Endometrial microvascular endothelial cells (primary cell): ENCODE data around the gene PMPCA. TPM values are rescaled to one million over a fixed set of nuclear protein-coding genes. Genes with fewer than 3 reads are reported as not detected.

Experiments
- in situ Hi-C: cut with HindIII; loops from 2 replicates; pipeline ENCODE4 v1.10.0; 2017; ENCODE audit warnings: low sequenced_read_pairs, low pct_unique_long_range_greater_than_20kb; ENCODE audit errors: inconsistent ontology term
- total RNA-seq: library from RNA; depleted of rRNA; stranded (reverse); fragments of >200 nt; gene quantifications from one replicate; pipeline ENCODE4 v1.2.3, GENCODE V29; 2015; ENCODE audit errors: inconsistent ontology term

The PMPCA gene, protein sequence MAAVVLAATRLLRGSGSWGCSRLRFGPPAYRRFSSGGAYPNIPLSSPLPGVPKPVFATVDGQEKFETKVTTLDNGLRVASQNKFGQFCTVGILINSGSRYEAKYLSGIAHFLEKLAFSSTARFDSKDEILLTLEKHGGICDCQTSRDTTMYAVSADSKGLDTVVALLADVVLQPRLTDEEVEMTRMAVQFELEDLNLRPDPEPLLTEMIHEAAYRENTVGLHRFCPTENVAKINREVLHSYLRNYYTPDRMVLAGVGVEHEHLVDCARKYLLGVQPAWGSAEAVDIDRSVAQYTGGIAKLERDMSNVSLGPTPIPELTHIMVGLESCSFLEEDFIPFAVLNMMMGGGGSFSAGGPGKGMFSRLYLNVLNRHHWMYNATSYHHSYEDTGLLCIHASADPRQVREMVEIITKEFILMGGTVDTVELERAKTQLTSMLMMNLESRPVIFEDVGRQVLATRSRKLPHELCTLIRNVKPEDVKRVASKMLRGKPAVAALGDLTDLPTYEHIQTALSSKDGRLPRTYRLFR
- 57.7 TPM for total RNA-seq

DNA sequence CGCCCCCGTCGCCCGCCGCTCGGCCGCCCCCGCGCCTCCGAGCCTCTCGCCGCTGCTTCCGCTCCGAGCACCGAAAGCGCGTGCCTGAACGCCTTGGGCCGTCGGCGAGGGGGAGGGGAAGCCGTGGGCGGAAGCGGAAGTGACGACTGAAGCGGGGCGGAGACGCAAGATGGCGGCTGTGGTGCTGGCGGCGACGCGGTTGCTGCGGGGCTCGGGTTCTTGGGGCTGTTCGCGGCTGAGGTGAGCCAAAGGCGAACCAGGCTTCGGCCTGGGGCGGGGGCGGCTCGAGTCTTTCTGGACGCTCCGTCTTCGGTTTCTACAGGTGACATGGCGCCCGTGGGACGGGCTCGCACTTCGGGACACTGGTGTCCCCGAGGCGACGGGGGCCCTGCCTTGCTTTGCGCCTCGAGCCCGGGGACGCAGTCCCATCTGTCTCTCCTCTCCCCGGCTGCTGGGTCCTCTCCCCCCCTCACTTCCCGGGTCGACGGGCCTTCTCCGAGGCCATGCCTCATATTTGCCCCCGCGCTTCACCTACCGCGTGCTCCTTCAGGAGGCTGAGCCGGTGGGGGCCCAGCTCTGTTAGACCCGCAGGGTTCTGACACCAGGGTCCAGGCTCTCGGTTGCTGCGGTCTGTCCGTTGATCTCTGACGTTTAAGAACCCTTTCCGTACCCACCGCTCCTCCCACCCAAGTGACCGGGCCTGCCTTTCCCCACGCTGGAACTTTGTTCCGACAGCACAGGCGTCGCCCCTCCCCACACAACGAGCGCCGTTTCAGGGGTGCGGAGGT, at the start of gene PMPCA, which contains the start of gene ENTR1:
TSS of gene PMPCA (plus strand) at position 159 of the 788 bp plus-strand sequence. CDS start at position 170, 11 bp downstream.
TSS of gene ENTR1 (minus strand) at position 115 of the 788 bp plus-strand sequence. CDS start 217 bp downstream, outside the sequence.
- in situ Hi-C loops: no loop called here

DNA sequence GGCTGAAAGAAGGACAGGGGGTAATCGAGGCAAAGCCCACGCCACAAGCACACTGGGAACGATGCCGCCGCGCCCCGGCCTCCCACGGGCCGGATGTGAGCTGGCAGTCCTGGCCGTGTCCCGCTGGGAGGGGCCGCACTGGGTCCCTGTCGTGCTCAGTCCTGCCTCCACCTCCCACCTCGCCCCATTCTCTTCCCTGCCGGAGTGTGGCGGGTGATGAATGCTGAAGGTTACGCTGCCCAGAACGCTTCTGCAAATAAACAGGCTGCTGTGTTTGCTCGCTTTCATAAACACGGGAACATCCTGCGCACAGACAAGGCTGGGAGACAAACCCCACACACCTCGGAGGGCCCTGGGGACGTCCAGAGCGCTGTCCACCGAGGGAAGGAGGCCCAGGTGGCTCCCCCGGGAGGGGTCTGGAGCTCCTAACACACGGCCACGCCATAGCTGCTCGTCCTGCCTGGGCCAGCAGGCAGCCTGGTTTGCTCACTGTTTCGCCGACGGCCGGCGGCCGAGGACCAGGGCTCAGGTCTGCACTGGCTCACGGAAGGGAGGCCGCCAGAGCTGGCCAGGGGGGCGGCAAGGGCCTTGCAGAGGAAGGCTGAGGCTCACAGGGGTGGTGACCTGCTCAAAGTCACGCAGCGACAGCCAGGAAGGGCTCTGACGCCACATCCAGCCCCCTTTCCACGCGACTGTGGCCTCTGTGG, 49.3 kb upstream of the PMPCA start:
- in situ Hi-C loops: no loop called here

DNA sequence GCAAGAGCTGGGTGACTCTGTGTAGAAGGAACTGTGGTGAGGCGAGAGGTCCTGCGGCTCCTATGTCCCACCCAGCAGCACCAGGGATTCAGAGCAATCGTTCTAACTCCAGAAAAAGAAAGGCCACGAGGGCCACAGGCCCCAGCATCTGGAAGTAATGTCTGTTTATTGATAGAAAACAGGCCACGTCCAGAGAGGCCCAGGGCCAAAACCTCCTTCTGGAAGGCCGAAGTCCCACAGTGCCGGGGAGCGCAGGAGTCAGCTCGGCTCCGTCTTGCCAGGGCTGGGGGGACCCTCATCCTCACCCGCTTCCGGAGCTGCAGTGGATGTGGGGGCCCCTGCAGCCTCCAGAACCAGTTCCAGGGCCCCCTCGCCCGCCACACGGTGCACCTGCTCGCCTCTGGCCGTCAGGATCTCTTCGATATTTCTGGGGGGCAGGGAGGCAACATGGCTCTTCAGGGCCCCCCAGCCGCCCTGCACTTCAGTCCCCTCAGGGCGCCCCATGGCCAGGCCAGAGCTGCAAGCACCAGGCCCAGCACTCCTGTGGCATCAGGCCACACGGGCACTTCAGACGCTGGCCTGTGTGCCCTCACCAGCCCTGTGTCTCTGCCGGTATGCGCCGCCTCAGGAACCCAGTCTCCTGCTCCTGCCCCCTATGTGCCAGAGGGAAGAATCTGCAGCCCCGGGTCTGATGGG, 48.6 kb upstream of the PMPCA start:
- in situ Hi-C loops: no loop called here

DNA sequence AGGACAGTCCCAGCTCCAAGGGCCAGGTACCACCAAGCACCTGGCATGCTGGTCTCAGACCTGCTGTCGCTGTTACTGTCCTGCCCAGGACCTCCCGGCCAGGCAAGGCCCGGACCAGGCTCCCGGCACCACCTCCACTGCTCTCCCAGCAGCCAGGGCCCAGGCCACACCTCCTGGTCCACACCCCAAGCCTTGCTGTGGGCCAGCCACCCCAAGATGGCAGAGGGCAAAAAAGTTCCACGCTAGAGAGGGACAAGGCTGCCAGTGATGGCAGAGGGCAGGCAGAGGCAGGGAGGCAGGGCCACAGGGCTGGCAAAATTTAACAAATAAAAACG, 48.0 kb upstream of the PMPCA start:
- in situ Hi-C loops: no loop called here

DNA sequence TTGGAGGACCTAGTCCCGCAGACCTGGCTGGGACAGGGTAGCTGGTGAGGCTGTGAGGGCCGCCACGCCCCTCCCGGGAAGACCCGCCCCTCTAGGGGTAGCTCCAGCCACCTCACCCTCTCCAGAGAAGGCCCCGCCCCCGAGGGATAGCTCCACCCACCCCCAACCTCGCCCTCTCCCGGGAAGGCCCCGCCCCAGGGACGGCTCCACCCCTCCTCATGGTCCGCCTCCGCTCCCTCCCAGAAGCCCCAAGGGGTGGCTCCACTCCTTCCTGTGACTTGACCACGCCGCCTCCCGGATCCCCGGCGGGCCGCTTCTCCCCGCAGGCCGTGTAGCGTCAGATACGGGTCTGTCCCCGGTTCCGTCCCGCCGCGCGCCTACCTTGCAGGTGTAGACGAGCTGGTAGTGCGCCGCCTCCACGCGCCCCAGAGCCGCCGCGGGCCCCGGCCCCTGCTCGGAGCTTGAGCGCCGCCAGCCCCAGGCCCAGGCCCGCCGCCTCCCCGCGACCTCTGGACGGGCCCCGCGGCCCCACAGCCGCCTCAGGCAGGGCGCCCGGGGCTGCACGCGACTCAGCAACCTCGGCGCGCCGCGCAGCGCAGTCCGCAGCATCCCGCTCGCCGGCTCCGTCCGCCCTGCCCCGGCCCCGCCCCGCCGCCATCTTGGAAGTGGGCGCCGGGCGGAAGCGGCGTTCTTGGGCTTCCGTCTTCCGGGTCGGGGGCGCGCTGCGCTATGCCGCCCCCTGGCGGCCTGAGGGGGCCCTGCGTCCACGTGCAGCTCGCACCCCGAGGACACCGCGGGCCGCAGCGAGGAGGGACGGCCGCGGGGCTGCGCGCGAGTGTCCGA, 47.1 kb upstream of the PMPCA start, which contains the start of gene DNLZ:
TSS of gene DNLZ (minus strand) at position 639 of the 843 bp plus-strand sequence. CDS start at position 609, 30 bp downstream.
- in situ Hi-C loops: no loop called here

DNA sequence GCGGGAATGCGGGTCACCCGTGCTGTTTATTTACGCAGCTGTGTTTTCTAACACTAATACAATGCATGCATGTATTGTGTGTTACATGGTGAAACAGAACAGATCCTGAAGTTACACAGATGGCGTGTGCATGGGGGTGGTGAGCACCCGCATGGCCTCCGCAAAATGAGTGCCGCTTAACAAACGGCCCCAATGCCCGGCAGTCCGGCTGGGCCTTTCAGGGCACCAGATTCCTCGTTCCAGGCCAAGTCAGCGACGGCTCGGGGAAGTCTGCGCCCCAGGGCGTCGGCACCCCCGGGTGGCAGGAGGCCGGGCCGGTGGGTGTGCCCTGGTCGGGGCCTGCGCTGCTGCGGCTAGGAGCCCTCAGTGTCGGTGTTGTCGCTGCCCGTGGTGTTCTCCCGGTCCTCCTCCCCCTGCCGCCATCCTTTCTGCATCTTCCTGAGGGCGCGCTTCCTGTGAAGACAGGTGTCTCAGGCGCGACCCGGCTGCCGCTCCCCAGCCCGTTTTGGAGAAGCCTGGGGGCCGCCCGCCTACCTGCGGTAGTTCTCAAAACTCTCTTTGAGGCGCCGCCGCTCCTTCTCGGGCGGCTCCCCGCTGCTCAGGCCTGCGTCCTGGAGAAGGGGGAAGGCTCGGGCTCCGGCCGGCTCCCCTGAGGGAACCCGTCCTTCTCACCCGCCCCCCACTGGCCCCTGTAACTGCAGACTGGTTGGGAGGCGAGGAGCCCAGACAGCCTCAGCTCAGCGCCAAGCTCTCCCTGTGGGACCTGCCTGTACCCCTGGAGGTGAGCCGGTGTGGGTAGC, 46.3 kb upstream of the PMPCA start:
- in situ Hi-C loops: no loop called here

DNA sequence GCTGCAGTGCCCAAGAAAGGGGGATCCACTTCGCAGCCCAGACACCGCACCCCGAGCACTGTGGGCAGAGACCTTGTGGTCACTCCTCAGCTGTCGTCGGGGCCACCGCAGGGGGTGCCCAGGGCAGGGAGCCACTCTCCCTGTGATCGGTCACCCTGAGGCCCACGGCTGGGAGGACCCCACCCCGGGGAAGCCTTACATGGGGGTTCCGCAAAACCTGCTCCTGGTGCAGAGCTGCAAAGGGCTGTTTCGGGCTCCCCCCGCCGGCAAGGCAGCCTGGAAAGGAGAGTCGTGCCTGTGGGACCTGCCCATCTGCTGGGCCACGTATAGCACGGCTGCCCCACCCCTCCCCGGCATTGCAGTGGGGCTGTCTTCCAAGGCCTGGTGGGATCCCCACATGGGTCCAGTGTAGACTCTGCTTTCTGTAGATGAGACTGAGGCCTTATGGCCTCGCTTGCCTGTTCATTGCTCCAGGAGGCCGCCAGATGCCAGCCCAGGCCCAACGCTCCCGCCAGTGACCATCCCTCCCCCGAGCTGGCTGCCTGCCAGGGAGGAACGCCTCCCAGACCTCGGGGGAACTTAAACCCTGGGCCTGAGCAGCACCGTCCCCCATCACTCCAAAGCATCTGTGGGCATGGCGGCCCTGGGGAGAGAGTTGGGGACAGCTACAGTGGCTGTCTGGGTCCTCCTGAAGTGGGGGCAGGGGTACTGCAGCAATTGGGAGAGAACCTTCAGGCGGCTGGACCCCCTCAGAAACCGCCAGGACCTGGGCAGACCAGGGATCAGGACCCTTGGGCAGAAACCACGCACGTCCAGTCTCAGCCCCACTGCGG, 45.3 kb upstream of the PMPCA start:
- in situ Hi-C loops: no loop called here

DNA sequence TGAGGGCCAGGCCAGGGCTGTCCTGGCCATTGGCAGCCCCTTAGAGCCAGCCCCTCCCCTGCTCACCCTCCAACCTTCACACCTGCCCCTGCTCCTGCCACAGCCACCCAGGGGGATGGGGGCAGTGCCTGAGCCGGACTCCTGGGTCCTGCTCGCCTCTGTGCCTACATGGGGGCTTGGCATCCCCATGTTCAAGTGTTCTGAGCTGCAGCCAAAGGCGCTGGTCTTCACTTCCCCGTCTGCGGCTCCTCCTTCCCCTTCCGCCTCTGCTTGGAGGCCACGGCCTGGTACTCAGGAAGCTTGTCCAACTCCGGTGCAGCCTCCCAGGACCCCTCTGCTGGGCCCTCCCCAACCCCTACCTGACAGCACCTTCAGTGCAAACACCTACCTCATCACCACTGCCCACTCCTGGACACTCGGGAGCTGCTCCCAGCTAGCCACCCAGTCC, 44.7 kb upstream of the PMPCA start:
- in situ Hi-C loops: no loop called here

DNA sequence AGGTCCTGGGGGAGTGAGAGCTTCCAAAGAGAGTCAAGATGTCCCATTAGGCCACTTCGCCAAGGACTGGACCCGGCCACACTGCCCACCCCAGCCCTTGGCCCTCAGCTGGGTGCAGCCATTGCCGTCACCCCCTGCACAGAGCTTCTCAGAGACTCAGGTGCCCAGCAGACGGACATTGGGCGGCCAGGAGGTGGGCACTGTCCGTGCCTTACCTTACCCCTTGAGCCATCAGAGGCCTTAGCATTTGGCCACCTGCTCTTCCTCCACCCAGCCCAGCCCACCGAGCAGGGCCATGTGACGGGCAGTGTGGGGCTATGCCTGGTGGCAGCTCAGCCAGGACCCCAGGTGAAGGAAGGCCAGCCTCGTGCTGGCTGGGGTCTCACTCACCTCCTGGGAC, 43.6 kb upstream of the PMPCA start:
- in situ Hi-C loops: no loop called here

DNA sequence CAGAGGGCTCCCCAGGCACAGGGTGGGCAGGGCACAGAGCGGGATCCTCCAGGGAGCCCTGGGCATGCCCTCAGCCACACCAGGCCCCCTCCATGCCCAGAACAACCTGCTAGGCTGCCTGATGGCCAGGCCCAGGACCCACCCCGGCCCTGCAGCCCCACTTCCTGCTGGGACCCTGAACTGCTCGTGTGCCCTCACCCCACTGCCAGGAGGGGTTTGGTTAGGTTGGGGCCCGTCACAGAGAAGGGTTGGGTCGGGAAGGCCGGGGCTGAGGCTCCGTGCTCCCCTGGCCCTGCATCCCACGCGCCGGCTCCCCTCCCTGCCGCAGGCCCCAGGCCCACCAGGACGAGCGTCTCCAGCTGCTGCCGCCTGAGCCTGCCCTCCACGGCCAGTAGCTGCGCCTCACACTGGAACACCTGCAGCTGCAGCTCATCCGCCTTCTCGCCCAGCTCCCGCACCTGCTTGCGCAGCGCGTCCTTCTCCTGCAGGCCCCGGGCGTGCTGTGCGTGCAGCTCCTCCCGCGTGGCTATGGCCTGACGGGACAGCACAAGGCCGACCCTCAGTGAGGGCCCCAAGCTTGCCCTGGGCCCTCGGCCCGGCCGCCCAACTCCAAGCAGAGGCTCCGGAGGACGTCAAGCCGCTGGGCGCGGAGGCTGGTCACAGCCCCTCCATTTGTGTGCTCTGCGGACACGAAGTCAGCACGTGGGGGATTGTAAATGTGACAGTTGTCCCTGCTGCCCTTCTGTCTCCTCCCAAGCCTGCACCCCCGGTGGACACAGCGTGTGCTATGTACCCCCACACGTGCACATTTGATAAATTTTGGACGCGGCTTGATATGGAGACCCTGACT, 42.9 kb upstream of the PMPCA start:
- in situ Hi-C loops: no loop called here

DNA sequence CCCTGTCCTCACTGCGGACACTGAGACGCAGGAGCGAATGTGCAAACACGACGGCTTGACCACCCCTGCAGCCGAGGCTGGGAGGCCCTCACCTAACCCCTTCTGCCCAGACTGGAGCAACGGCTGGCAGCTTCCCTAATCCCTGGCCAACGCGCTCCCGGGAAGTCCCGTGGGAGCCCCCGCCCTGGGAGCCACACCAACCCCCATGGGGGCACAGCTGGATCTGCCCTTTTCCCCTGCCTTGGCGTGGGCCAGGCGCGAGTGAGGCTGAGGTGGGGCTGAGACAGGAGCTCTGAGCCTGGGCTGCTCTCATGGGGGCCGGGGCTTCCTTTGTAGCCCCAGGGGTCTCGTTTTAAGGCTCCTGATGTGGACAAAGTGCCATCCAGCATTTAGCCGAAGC, 42.3 kb upstream of the PMPCA start:
- in situ Hi-C loops: no loop called here

DNA sequence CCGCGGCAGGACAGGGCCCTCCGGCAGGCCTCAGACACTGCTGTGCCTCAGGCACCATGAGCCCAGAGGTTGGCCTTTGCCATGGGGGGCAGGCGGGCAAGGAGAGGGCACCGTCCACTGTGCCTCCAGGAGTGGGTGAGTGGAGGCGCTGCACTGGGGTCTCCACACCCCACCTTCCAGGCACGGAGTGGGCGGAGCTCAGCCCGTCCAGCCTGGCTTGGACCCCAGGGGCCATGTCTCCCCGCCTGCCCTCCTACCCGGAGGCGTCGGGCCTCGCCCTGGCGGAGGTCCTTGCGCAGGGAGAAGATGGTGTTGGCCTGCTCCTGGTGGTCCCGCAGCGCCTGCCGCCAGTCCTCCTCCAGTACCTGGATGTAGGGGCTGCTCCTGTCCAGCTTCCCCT, 40.4 kb upstream of the PMPCA start:
- in situ Hi-C loops: no loop called here

DNA sequence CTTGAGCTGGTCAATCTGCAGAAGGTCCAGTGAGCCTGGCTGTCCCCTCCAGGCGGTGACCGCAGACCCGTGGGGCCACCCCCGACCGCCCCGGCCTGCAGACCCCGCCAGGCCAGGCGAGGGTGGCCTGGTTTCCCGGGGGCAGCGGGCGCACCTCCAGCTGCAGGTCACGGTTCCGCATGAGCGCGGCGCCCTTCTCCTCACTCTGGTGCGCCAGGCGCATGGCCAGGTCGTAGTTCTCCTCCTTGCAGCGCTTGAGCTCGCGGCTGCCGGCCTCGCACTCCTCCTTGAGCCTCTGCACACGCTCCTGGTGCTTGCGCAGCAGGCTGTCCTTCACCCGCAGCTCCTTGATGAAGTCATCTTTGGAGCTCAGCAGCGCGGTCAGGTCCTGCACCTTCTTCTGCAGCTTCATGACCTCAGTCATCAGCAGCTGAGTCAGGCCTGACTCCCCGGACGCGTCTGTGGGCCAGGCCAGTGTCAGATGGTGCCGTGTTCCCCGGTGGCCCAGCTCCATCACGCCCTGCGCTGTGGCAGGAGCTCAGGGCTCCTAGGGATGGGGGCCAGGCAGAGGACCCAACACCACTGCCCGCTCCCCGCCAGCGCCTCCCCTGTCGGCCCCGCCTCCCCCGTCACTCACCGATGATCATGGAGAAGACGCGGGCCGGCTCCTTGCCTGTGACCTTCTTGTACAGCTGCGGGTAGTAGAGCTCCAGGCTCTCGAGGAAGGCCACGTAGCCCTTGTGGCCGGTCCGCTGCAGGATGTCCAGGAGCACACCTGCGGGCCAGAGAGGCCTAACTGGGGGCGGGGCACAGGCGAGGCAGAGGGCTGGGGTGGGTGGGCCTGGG, 39.5 kb upstream of the PMPCA start:
- in situ Hi-C loops: no loop called here

DNA sequence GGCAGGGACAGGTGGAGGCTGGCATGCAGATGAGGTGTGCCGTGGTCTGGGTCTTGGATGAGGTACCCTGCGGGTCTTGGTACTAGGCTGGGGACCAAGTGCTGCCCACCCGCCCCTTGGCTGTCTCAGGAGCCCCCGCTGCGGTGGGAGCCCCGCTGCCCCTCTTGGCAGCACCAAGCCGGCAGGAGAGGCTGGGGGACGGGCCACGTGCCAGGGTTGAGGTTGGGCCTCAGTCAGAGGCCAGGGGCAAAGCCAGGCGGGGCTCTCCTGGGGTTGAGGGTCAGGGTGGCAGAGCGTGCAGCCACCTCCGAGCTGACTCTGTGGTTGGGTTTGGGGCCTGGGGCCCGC, 39.0 kb upstream of the PMPCA start:
- in situ Hi-C loops: no loop called here

DNA sequence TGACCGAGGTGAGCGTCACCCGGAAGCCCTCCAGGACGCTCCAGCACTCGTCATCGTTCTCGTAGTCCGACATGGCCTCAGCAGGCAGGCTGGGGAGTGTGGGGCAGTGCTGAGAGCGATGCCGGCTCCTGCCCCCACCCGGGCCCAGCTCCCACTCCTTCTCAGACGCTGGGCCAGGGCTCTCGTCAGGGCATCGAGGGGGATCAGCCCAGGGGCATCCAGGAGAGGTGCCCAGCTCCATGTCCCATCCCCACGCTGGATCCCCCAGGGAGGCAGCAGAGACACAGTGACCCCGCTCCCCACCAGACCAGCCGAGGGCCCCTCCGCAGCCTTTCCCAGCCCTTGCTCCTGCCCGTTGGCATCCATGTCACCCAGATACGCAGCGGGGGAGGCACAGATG, 38.5 kb upstream of the PMPCA start:
- in situ Hi-C loops: no loop called here
